ENCODE results near the gene UBXN4.

GRCh38 chr2:135817951-135818350, 76.3 kb downstream of the UBXN4 start:
- TF ChIP-seq POLR2A (IDR thresholded peaks at IDR 0.05; ENCODE audit: low read depth, low read length) (no peak), POLR2AphosphoS5 (IDR thresholded peaks at IDR 0.05; ENCODE audit: low read depth, low read length) (no peak)
